HG03354 (cell line): ENCODE data around the gene LAMA1.

Source experiments
- ATAC-seq: cut with Tn5 transposase; IDR thresholded peaks from one replicate; pipeline ENCODE4 v1.9.1; 2021; ENCODE audit warnings: mild to moderate bottlenecking; ENCODE audit not compliant: unreplicated experiment, poor library complexity, severe bottlenecking

The LAMA1 gene

DNA sequence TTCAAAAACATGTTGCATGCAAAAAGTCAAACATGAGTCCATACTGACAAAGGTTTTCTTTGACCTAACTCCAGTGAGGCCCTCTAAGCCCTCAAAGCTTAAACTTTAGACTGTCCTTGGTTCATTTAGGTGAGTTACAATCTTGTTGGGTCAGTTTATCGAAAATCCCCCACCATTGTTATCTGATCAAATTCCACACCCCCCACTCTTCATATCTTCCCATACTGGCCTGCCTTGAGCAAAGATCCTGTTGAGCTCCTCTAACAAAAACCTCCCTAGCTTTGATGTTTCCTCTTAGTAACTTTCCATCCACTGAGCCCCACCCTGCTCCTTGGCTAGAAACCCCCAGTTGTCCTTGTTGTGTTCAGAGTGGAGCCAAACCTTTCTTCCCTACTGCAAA lies 194.4 kb downstream of the LAMA1 start:
- ATAC-seq, result no peak

DNA sequence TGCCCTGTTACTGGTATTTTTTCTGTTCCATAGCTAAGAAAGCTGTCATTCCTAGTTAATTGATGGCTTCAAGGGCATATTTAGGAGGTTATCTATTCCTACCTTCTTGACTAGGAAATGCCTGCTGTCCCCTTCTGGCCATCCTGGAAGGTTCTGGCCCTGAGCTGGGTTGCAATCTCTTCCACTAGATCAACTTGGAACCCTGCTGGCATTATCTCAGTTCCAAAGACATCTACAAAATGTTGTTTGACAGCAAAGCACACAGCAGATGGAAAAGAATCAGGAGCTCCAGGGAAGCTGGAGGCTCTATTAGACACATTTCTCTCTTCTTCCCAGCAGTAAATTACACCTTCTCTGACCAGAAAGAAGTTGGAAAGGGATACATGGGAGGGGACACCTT lies 196.0 kb downstream of the LAMA1 start:
- ATAC-seq, result no peak

DNA sequence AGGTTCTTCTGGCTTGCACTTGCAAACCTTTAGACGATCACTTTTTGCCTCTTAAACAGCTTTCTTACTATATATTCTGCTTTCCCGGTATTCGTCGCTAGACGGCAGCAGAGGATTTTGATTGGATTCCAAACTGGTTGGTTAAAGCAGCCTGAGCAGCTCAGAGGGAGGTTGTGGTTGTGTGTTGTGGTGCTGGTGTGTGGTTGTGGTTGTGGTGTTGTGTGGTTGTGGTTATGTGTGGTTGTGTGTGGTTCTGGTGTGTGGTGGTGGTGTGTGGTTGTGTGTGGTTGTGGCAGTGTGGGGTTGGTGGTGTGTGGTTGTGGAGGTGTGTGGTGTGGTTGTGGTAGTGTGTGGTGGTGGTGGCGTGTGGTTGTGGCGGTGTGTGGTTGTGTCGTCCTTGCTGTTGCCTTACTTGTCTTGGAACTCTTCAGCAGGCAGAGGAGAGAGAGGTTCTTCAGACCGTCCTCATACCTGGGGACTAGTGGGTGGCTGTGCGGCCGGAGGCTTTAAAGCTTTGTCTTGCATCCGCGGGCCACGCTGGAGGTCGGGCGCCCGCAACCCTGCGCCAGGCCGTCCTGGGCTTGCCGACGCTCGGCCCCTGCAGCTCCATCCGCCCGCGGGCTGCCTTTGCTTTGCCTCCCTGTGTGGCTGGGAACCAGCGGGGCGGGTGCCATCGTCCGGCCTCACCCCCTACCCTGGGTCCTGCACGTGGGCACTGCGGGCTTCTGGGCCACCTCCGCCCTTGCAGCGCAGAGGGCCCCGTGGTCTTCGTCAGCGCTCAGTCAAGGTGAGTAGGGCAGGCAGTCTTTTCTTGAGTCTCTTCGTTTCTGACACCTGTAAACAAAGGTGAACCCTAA lies 197.3 kb downstream of the LAMA1 start:
- no peak for ATAC-seq

DNA sequence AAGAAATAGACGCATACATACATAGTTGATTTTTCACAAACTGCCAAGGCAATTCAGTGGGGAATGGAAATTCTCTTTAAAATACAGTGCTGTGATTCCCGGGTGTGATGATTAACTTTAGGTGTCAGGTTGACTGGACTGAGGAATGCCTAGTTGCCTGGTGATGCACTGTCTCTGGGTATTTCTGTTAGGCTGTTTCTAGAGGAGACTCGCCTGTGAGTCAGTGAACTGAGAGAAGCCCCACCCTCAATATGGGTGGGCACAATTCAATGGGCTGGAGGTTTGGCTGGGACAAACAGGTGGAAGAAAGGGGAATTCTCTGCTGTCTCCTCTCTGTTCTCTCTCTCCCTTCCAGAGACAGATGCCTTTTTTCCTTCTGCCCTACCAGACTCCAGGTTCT lies 200.5 kb downstream of the LAMA1 start:
- no peak for ATAC-seq

DNA sequence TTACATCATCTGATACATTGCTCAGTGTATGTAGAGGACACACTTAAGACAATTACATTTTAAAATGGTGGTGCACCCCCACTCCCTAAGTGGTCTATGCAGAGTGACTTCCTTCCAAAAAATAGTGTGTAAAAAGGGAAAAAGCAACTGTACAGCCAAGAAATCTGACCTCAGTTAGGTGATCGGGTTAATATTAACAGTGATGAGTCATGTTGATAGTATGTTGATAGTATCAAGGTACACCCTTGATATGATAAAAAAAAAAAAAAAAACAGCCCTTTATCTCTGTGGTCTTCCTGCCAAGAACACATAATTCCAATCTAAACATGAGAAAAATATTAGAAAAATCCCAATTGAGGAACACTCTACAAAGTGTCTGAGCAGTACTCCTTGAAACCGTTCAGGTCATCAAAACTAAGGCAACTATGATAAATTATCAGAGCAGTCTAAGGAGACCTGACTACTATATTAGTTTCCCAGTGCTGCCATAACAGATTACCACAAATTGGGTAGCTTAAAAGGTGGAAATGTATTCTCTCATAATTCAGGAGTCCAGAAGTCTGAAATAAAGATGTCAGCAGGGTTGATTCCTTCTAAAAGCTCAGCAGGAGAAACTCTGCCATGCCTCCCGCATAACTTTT lies 216.2 kb downstream of the LAMA1 start:
- no peak for ATAC-seq

DNA sequence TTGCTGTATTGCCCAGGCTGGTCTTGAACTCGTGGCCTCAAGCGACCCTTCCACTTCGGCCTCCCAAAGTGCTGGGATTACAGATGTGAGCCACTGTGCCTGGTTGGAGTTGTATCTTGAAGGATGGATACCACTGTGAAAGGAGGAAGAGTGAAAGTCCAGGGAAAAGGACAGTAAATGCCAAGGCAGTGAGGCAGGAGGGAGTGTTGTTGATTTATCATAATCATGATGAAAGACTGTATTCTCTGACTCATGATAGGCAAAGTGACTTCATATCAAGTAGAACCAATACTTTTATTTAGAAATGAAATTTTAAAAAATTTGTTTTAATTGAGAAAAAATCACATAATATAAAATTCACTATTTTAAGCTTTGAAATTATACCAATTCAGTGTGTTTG lies 225.8 kb downstream of the LAMA1 start:
- no peak for ATAC-seq
